ENCODE measurements around the gene STX1B. TPM values are rescaled to one million over a fixed set of nuclear protein-coding genes. Genes with fewer than 3 reads are reported as not detected.

STX1B gene
- total RNA-seq, 1 donor from 2014 or later: 0.40 TPM

Other genes starting within 250 kb of the STX1B start
- gene CFAP119, start 248.6 kb downstream of the STX1B start, total RNA-seq: 0.40 and 0.87 TPM in 2 replicates
- gene RNF40, start 248.3 kb downstream of the STX1B start, total RNA-seq: 32.7 and 42.5 TPM in 2 replicates
- gene ZNF629, start 223.4 kb downstream of the STX1B start, total RNA-seq: 3.9 and 5.2 TPM in 2 replicates
- 39.7 and 72.0 TPM in 2 replicates for gene BCL7C, start 116.6 kb downstream of the STX1B start, total RNA-seq
- 0.22 and 0.40 TPM in 2 replicates for gene CTF1, start 114.0 kb downstream of the STX1B start, total RNA-seq
- 14.3 and 15.7 TPM in 2 replicates for gene FBXL19, start 87.1 kb downstream of the STX1B start, total RNA-seq
- gene ORAI3, start 61.6 kb downstream of the STX1B start, total RNA-seq: 22.9 and 24.8 TPM in 2 replicates
- 1.7 and 2.2 TPM in 2 replicates for gene SETD1A, start 52.9 kb downstream of the STX1B start, total RNA-seq
- gene HSD3B7, start 25.4 kb downstream of the STX1B start, total RNA-seq: 13.3 and 26.0 TPM in 2 replicates
- gene STX4, start 22.9 kb upstream of the STX1B start, total RNA-seq: 17.7 and 27.0 TPM in 2 replicates
- 5.0 and 6.0 TPM in 2 replicates for gene ZNF668, start 63.6 kb upstream of the STX1B start, total RNA-seq
- gene ZNF646, start 63.8 kb upstream of the STX1B start, total RNA-seq: 7.0 and 12.7 TPM in 2 replicates
- gene PRSS53, start 78.3 kb upstream of the STX1B start, total RNA-seq: 0.40 and 0.44 TPM in 2 replicates
- 54.7 and 71.8 TPM in 2 replicates for gene VKORC1, start 84.2 kb upstream of the STX1B start, total RNA-seq
- gene BCKDK, start 97.7 kb upstream of the STX1B start, total RNA-seq: 10.0 and 12.3 TPM in 2 replicates
- gene KAT8, start 107.0 kb upstream of the STX1B start, total RNA-seq: 24.2 and 35.3 TPM in 2 replicates
- gene PRSS8, start 125.1 kb upstream of the STX1B start, total RNA-seq: not detected in 2 replicates
- 0.22 and 0.99 TPM in 2 replicates for gene PRSS36, start 139.4 kb upstream of the STX1B start, total RNA-seq
- gene FUS, start 169.5 kb upstream of the STX1B start, total RNA-seq: 26.8 and 29.6 TPM in 2 replicates
- 48.8 and 54.5 TPM in 2 replicates for gene PYCARD, start 192.1 kb upstream of the STX1B start, total RNA-seq
- not detected in 2 replicates for gene TRIM72, start 203.5 kb upstream of the STX1B start, total RNA-seq
- not detected in 2 replicates for gene PYDC1, start 206.5 kb upstream of the STX1B start, total RNA-seq
- under 0.01 TPM in 1 of 2 replicates, not detected in the other for gene ITGAM, start 249.3 kb upstream of the STX1B start, total RNA-seq